ENCODE results near the gene TBL1X.
"Not testable (repeated sequence)": the region's sequence is repeated elsewhere in the genome, so short reads cannot be mapped to it uniquely, and the experiment has no call there.

TBL1X gene

DNA sequence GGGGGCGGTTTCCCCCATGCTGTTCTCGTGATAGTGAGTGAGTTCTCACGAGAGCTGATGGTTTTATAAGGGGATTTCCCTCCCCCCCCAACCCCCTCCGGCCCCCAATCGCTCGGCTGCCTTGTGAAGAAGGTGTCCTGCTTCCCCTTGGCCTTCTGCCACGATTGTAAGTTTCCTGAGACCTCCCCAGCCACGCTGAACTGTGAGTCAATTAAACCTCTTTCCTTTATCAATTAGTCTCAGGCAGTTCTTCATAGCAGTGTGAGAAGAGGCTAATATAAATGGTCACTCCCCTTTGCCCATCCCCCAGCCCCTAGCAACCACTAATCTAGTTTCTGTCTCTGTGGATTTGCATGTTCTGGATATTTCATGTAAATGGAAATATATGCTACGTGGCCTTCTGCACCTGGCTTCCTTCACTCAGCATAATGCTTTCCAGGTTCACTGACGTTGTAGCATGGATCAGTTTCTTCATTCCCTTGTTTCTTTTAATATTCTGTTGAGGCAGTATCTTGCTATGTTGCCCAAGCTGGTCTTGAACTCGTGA lies 284.4 kb downstream of the TBL1X start:
- DNase-seq (ENCODE audit: low read depth in 1 of 2, low spot score in 1 of 2): no peak

- no peak for DNase-seq (ENCODE audit: low read depth in 1 of 2, low spot score in 1 of 2)
Observed at GRCh38 chrX:9757366-9757765, 292.5 kb downstream of the TBL1X start.

GRCh38 chrX:9758021-9758638 lies 293.3 kb downstream of the TBL1X start:
- DNase-seq (ENCODE audit: low read depth in 1 of 2, low spot score in 1 of 2): no peak

GRCh38 chrX:9759337-9759736 lies 294.5 kb downstream of the TBL1X start:
- no peak for DNase-seq (ENCODE audit: low read depth in 1 of 2, low spot score in 1 of 2)

DNA sequence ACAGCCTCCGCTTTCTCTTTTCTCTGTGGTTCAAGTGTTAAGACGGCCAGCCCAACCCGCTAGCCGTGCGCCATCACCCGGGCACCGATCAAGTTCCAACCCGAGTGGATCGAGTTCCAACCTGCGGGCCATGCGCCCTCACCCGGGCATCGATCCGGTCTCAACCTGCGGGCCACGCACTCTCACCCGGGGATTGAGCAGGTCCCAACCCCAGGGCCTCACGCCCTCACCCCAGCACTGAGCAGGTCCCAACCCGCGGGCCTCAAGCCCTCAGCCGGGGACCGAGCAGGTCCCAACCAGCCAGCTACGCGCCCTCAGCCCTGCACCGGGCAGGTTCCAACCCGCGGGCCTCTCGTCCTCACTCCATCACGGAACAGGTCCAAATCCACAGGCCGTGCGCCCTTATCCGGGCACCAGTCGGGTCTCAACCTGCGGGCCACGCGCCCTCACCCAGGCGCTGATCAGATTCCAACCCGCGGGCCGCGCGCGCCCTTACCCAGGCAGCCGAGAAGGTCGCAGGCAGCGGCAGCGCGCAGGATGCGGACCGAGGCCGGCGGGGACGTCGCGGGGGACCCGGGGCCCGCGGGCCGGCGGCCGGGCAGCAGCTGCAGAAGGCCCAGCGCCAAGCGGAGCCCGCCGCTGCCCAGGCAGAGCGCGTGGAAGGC lies 300.3 kb downstream of the TBL1X start:
- DNase-seq (ENCODE audit: low read depth in 1 of 2, low spot score in 1 of 2): no peak

- DNase-seq (ENCODE audit: low read depth in 1 of 2, low spot score in 1 of 2): no peak
Observed at GRCh38 chrX:9765737-9766097, 300.9 kb downstream of the TBL1X start, which contains the start of gene GPR143. Gene GPR143, minus strand, starts transcription at chrX:9765847. Its CDS starts 30 bp downstream, at chrX:9765817.

DNA sequence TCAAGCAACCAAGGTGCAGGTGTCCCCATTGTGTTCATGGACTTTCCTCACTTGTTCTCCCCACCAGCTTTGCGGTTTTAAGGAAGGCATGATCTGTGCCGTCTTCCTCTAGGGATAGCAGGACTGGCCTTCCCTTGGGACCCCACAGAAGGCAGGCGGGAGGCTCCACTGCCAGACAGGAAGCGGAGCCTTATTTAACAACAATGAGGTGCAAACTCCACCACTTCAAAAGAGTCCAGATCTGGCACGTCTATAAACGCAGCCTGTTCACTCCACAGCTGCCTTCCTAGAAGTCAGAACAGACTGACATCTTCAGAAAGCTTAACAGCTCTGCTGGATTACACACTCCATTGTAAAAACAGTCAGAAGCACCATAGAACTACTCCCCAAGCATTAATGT lies 302.5 kb downstream of the TBL1X start:
- no peak for DNase-seq (ENCODE audit: low read depth in 1 of 2, low spot score in 1 of 2)

- not testable (repeated sequence) for DNase-seq (ENCODE audit: low read depth in 1 of 2, low spot score in 1 of 2)
Observed at GRCh38 chrX:9768321-9768839, 303.5 kb downstream of the TBL1X start.

DNA sequence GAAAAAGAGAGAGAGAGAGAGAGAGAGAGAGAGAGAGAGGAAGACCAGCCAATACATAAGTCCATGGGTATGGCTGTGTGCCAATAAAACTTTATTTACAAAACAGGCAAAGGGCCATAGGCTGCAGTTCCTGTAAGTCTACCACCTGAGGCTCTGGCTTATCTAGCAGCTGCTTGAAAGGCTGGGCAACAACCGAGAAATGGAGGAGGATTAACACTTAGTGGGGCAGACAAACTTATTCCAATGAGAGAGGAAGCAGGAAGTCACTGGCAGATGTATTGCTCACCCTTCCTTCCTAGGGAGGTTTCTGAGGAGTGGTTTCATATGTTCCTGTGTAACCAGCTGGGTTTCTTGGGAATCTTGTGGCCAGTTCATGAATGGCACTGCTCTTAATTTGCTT lies 305.5 kb downstream of the TBL1X start:
- DNase-seq (ENCODE audit: low read depth in 1 of 2, low spot score in 1 of 2): no peak

DNA sequence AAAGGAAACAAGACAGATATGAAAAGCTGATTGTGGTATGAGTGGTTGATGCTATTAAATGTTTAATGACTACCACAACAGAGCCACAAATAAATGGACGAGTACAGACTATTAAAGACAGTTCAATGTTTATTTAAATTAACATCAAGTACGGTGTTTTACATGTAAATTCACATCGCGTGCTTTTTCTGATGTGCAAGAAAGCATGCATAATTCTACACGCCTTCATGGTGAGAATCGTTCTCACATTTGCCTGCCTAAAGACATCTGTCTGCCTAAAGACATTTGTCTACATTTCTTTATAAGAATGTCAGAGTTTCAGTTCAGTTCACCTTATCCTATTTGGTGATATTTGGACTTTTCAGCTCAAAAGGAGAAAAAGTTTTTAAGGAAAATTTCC lies 308.1 kb downstream of the TBL1X start:
- DNase-seq (ENCODE audit: low read depth in 1 of 2, low spot score in 1 of 2): no peak

- DNase-seq (ENCODE audit: low read depth in 1 of 2, low spot score in 1 of 2): no peak
Observed at GRCh38 chrX:9775930-9776329, 311.1 kb downstream of the TBL1X start.

DNA sequence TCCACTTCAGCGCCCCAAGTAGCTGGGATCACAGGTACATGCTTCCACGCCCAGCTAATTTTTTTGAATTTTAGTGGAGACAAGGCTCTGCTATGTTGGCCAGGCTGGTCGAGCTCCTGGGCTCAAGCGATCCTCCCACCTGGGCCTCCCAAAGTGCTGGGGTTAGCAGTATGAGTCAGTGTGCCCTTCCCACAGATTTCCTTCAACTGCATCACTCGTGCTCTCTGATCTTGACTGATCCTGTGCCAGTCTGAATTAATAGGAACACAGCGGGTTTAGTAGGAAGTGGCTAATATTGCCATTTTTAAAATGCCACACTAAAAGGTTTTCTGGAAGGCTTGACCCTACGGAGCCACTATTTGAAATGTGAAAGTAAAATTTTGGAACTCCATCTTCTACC lies 317.1 kb downstream of the TBL1X start:
- DNase-seq (ENCODE audit: low read depth in 1 of 2, low spot score in 1 of 2): no peak

DNA sequence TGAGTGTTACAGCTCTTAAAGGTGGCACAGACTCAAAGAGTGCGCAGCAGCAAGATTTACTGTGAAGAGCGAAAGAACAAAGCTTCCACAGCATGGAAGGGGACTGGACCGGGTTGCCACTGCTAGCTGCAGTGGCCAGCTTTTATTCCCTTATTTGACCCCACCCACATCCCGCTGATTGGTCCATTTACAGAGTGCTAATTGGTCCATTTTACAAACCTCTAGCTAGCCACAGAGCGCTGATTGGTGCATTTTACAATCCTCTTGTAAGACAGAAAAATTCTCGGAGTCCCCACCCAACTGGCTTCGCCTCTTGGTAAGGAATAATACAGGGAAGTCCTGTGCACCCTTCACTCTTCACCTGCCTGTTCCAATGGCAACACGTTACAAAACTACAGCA lies 319.5 kb downstream of the TBL1X start:
- no peak for DNase-seq (ENCODE audit: low read depth in 1 of 2, low spot score in 1 of 2)

DNA sequence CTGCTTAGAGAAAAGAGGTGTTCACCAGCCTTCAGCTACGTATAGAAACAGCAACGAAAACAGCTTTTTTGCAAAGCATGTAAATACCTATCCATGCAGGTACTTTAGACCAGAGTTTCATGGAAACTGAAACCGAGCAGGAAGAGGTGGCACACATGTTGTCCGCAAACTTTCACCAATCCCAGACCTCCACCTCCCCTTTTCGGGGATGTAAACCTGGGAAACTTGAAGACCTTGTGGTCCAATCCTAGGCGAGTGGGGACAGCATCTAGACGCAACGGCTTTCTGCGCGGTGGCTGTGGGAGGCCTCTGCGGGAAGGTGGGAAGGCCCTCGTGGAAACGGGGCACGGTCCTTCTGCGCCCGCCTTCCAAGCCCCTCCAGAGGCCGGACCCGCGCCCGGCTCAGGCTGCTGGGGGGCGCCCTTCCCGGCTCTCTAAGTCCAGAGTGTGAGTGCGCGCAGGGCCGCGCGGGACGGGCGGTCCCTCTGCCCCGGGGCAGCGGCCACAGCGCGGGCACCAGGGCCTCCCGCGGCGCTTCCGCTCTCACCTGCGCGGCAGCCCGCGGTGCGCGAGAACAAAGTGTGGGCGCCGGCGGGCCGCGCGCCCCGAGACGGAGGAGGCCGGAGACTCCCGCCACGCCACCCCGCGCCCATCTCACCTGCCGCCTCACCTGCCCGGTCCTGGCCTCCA lies 320.5 kb downstream of the TBL1X start:
- no peak for DNase-seq (ENCODE audit: low read depth in 1 of 2, low spot score in 1 of 2)

- no peak for DNase-seq (ENCODE audit: low read depth in 1 of 2, low spot score in 1 of 2)
Observed at GRCh38 chrX:9785944-9786797, 321.3 kb downstream of the TBL1X start, which contains the start of gene SHROOM2. Gene SHROOM2, plus strand, starts transcription at chrX:9786429. Its CDS starts 117 bp downstream, at chrX:9786546.

DNA sequence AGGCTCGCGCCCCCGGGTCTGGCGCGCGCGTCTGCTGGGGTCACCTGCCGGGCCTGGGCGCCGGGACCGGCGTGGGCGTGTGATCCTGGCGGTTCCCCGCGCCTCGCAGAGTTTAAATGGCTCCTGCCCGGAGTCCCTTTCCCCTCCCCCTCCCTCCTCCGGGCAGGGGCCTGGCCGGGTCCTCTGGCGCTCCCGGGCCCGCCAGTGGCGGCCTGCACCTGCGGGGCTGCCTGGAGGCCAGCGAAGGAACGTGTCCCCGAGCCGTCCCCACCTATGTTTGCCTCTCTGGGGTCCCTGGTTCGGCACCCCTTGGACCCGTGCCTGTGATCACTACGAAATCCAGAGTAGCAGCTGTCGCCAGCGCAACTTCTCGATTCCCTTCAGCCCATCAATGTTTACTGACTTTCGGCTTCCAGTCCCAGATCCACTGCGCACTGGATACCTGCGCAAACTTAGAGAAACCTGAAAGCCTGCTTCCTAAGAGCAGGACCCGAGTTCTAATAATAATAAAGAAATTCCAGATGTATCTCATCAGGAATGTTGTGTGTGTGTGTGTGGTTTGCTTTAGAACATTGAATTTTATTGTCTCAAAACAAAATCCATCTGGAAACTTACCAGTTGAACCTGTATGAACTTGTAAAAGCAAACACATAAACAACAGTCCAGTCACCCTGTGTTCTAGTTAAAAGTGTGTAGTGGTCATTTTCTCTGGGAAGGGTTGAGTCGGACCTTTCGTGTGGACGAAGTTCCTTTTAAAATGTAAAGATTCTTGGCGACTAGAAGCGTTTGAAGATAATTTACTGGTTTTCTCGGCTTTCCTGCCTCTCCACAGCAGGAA lies 322.2 kb downstream of the TBL1X start:
- DNase-seq (ENCODE audit: low read depth in 1 of 2, low spot score in 1 of 2): no peak

GRCh38 chrX:9788911-9789310 lies 324.1 kb downstream of the TBL1X start:
- DNase-seq (ENCODE audit: low read depth in 1 of 2, low spot score in 1 of 2): no peak

DNA sequence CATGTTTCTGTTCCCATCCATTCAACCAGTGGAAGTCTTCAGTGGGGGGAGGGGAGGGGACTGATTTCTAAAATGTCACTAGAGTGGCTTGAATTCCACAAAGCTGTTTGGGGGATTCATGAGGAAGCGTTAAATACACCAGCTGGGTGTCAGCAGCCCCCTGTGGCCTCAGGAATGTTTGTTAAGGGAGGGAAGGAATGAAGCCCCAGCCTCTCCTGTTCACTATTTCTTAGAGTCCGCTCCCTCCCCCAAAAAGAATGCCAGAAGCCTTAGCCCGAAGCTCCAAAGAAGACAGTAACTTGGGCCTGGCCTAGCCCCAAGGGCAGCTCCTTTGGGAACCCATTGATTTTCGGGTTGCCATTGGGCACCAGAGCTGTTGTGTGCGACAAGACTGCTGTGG lies 324.7 kb downstream of the TBL1X start:
- DNase-seq (ENCODE audit: low read depth in 1 of 2, low spot score in 1 of 2): no peak

All from stimulated activated CD4-positive, alpha-beta T cell treated with anti-CD3 and anti-CD28 coated beads, Interleukin-15, amount 100 ng/mL, for 1 hour (primary cell).